ENCODE measurements around the gene CCDC12. TPM values are rescaled to one million over a fixed set of nuclear protein-coding genes. Genes with fewer than 3 reads are reported as not detected.

The CCDC12 gene
- polyA plus RNA-seq, 1 of the 3 experiments (the other 2 are of a cell fraction), result 105 TPM

GRCh38 chr3:46994801-46995731 lies 18.5 kb upstream of the CCDC12 start:
- Histone ChIP-seq H3K27me3 (ENCODE audit: insufficient read depth) (no peaks in the 10 kb centered on the region), H4K20me1 (ENCODE audit: insufficient read depth) (no peaks in the 10 kb centered on the region), H2AFZ (ENCODE audit: low read depth) (no peak overlapping the region), H3K27ac (ENCODE audit: low read depth in 2 of 2, low read length in 1 of 2) (no peak overlapping the region), H3K4me2 (no peak overlapping the region), H3K36me3 (replicated peaks in 1 of 2; ENCODE audit: control insufficient read depth in 1 of 2, insufficient read depth in 2 of 2, low read length in 1 of 2) (no peaks in the 10 kb centered on the region), H3F3A (replicated peaks; ENCODE audit: insufficient read depth) (no peaks in the 10 kb centered on the region), H3K9me2 (no peaks in the 10 kb centered on the region), H3K4me3 (ENCODE audit: low read depth in 2 of 2, low read length in 1 of 2) (no peak overlapping the region), H3K9me3 (no peaks in the 10 kb centered on the region), H3K4me1 (ENCODE audit: control insufficient read depth in 1 of 2, insufficient read depth in 2 of 2, low read depth in 1 of 2, low read length in 1 of 2) (peaks cover 0 to 2% of the 10 kb centered on the region in 2 experiments; a peak in 1 of 4 replicates), H3K79me2 (ENCODE audit: insufficient read depth) (no peaks in the 10 kb centered on the region), H3K9ac (no peak overlapping the region)
- CTCF ChIA-PET, result interaction anchor here (0.7 to 4.8 kb wide), 5 partner anchors 10 to 149 kb away, joined by 3 to 44 read pairs (median 7); no protein-coding TSS in a partner anchor
- peak; percentile 18 for DNase-seq
- no peak for TF ChIP-seq FOXJ3 (CRISPR knock-in tag; IDR thresholded peaks at IDR 0.05)
- TF ChIP-seq USF2 (IDR thresholded peaks at IDR 0.05; ENCODE audit: borderline replicate concordance, low read depth, low read length), result no peak
- TF ChIP-seq EP300 (IDR thresholded peaks at IDR 0.05; ENCODE audit: borderline replicate concordance in 1 of 2, low read depth in 1 of 2, low read length in 1 of 2), result no peak
- TF ChIP-seq POLR2AphosphoS5 (IDR thresholded peaks at IDR 0.05; ENCODE audit: low read depth, low read length), result no peak
- no peak for TF ChIP-seq IRF3 (IDR thresholded peaks at IDR 0.05; ENCODE audit: low read depth, low read length)
- TF ChIP-seq SIN3A (IDR thresholded peaks at IDR 0.05; ENCODE audit: borderline replicate concordance, low read depth, low read length), result no peak
- TF ChIP-seq EZH2phosphoT487 (IDR thresholded peaks at IDR 0.05; ENCODE audit: borderline replicate concordance, low read depth), result no peak
- TF ChIP-seq FOSL2 (IDR thresholded peaks at IDR 0.05; ENCODE audit: borderline replicate concordance, low read depth), result no peak
- no peak for TF ChIP-seq FOXM1 (IDR thresholded peaks at IDR 0.05; ENCODE audit: low read depth)
- TF ChIP-seq RXRA (IDR thresholded peaks at IDR 0.05; ENCODE audit: borderline replicate concordance, low read depth), result no peak
- no peak for TF ChIP-seq MEF2A (IDR thresholded peaks at IDR 0.05; ENCODE audit: borderline replicate concordance, low read depth)
- TF ChIP-seq NRF1 (IDR thresholded peaks at IDR 0.05; ENCODE audit: low read depth, low read length), result no peak
- WGBS (ENCODE audit: low lambda C conversion rate), result 96% methylated on average over 7 of the region's 29 CpGs
- POLR2A ChIA-PET, result no interaction called here

GRCh38 chr3:46993986-46994385 lies 17.4 kb upstream of the CCDC12 start:
- Histone ChIP-seq H3K4me2 (no peak overlapping the region), H3K9ac (no peak overlapping the region), H2AFZ (ENCODE audit: low read depth) (no peak overlapping the region), H3K9me3 (no peaks in the 10 kb centered on the region), H3K4me3 (ENCODE audit: low read depth in 2 of 2, low read length in 1 of 2) (no peak overlapping the region), H3F3A (replicated peaks; ENCODE audit: insufficient read depth) (no peaks in the 10 kb centered on the region), H3K9me2 (no peaks in the 10 kb centered on the region), H3K27me3 (ENCODE audit: insufficient read depth) (no peaks in the 10 kb centered on the region), H3K4me1 (ENCODE audit: control insufficient read depth in 1 of 2, insufficient read depth in 2 of 2, low read depth in 1 of 2, low read length in 1 of 2) (peaks cover 0 to 2% of the 10 kb centered on the region in 2 experiments; a peak in 1 of 4 replicates), H3K36me3 (replicated peaks in 1 of 2; ENCODE audit: control insufficient read depth in 1 of 2, insufficient read depth in 2 of 2, low read length in 1 of 2) (peaks cover 0 to 1% of the 10 kb centered on the region in 2 experiments), H3K27ac (ENCODE audit: low read depth in 2 of 2, low read length in 1 of 2) (no peak overlapping the region), H3K79me2 (ENCODE audit: insufficient read depth) (no peaks in the 10 kb centered on the region), H4K20me1 (ENCODE audit: insufficient read depth) (no peaks in the 10 kb centered on the region)
- WGBS (ENCODE audit: low lambda C conversion rate), result 100% methylated on average over 1 of the region's 7 CpGs
- POLR2A ChIA-PET, result no interaction called here
- DNase-seq, result no peak
- CTCF ChIA-PET, result interaction anchor here (1.1 to 3.4 kb wide), 2 partner anchors 13 to 70 kb away, joined by 3 to 21 read pairs; no protein-coding TSS in a partner anchor
- no peak for TF ChIP-seq RXRA (IDR thresholded peaks at IDR 0.05; ENCODE audit: borderline replicate concordance, low read depth)
- no peak for TF ChIP-seq TEAD4 (IDR thresholded peaks at IDR 0.05; ENCODE audit: borderline replicate concordance, insufficient read depth)
- TF ChIP-seq TCF12 (IDR thresholded peaks at IDR 0.05), result no peak
- no peak for TF ChIP-seq GATA2 (CRISPR knock-in tag; IDR thresholded peaks at IDR 0.05)
- TF ChIP-seq RCOR1 (IDR thresholded peaks at IDR 0.05; ENCODE audit: low read length), result no peak
- no peak for TF ChIP-seq TAF1 (IDR thresholded peaks at IDR 0.05; ENCODE audit: borderline replicate concordance, low read depth, low read length)
- no peak for TF ChIP-seq EP300 (IDR thresholded peaks at IDR 0.05; ENCODE audit: borderline replicate concordance in 1 of 2, low read depth in 1 of 2, low read length in 1 of 2)
- no peak for TF ChIP-seq REST (IDR thresholded peaks at IDR 0.05; ENCODE audit: low read depth, low read length)
- no peak for TF ChIP-seq SMC3 (IDR thresholded peaks at IDR 0.05; ENCODE audit: low read depth, low read length)
- no peak for TF ChIP-seq MAX (IDR thresholded peaks at IDR 0.05; ENCODE audit: low read depth)

Data from SK-N-SH (cell line).